ENCODE data around the gene RAB23.

Gene RAB23

GRCh38 chr6:57205550-57206328, 16.4 kb downstream of the RAB23 start:
- no peaks in the 10 kb centered on the region for H3K4me1 ChIP-seq (ENCODE audit: insufficient read depth, low read length, severe bottlenecking)
- no peaks in the 10 kb centered on the region for H3K36me3 ChIP-seq (ENCODE audit: insufficient read depth, low read length)
- no peak overlapping the region for H3K27ac ChIP-seq (ENCODE audit: low read depth, low read length, poor library complexity, severe bottlenecking)
- no peaks in the 10 kb centered on the region for H3K79me2 ChIP-seq (ENCODE audit: insufficient read depth, low read length)
- H3K9ac ChIP-seq (ENCODE audit: low read length), result no peak overlapping the region
- no peaks in the 10 kb centered on the region for H3K27me3 ChIP-seq (ENCODE audit: insufficient read depth, low read length)
- H3K9me2 ChIP-seq (ENCODE audit: low read depth, low read length), result no peaks in the 10 kb centered on the region
- no peak overlapping the region for H2AFZ ChIP-seq (ENCODE audit: low read length)
- H3K4me3 ChIP-seq (ENCODE audit: low read depth, low read length, poor library complexity, severe bottlenecking), result no peak overlapping the region
- no peak overlapping the region for H3K4me2 ChIP-seq (ENCODE audit: low read length)
- H3F3A ChIP-seq (ENCODE audit: insufficient read depth, low read length), result no peaks in the 10 kb centered on the region
- H4K20me1 ChIP-seq (ENCODE audit: insufficient read depth, low read length), result no peaks in the 10 kb centered on the region
- no peaks in the 10 kb centered on the region for H3K9me3 ChIP-seq (ENCODE audit: low read length)
- TF ChIP-seq EZH2 (IDR thresholded peaks at IDR 0.05; ENCODE audit: borderline replicate concordance, low read length) (no peak), CTCF (IDR thresholded peaks at IDR 0.05; ENCODE audit: low read length) (no peak)

- Histone ChIP-seq H4K20me1 (ENCODE audit: insufficient read depth, low read length) (no peaks in the 10 kb centered on the region), H3K9me2 (ENCODE audit: low read depth, low read length) (no peaks in the 10 kb centered on the region), H3K4me2 (ENCODE audit: low read length) (no peak overlapping the region), H3K27me3 (ENCODE audit: insufficient read depth, low read length) (no peaks in the 10 kb centered on the region), H3K4me3 (ENCODE audit: low read depth, low read length, poor library complexity, severe bottlenecking) (no peak overlapping the region), H3K79me2 (ENCODE audit: insufficient read depth, low read length) (no peaks in the 10 kb centered on the region), H3K36me3 (ENCODE audit: insufficient read depth, low read length) (no peaks in the 10 kb centered on the region), H3K4me1 (ENCODE audit: insufficient read depth, low read length, severe bottlenecking) (no peaks in the 10 kb centered on the region), H3F3A (ENCODE audit: insufficient read depth, low read length) (no peaks in the 10 kb centered on the region), H3K9ac (ENCODE audit: low read length) (no peak overlapping the region), H2AFZ (ENCODE audit: low read length) (no peak overlapping the region), H3K9me3 (ENCODE audit: low read length) (no peaks in the 10 kb centered on the region), H3K27ac (ENCODE audit: low read depth, low read length, poor library complexity, severe bottlenecking) (no peak overlapping the region)
- TF ChIP-seq EZH2 (IDR thresholded peaks at IDR 0.05; ENCODE audit: borderline replicate concordance, low read length), result no peak
- no peak for TF ChIP-seq CTCF (IDR thresholded peaks at IDR 0.05; ENCODE audit: low read length)
Measured at GRCh38 chr6:57201718-57202117, 20.4 kb downstream of the RAB23 start.

- Histone ChIP-seq H3K4me2 (ENCODE audit: low read length) (no peak overlapping the region), H3F3A (ENCODE audit: insufficient read depth, low read length) (no peaks in the 10 kb centered on the region), H3K36me3 (ENCODE audit: insufficient read depth, low read length) (no peaks in the 10 kb centered on the region), H3K27ac (ENCODE audit: low read depth, low read length, poor library complexity, severe bottlenecking) (no peak overlapping the region), H3K9me2 (ENCODE audit: low read depth, low read length) (no peaks in the 10 kb centered on the region), H3K27me3 (ENCODE audit: insufficient read depth, low read length) (no peaks in the 10 kb centered on the region), H3K9ac (ENCODE audit: low read length) (no peak overlapping the region), H3K4me3 (ENCODE audit: low read depth, low read length, poor library complexity, severe bottlenecking) (no peak overlapping the region), H3K79me2 (ENCODE audit: insufficient read depth, low read length) (no peaks in the 10 kb centered on the region), H4K20me1 (ENCODE audit: insufficient read depth, low read length) (no peaks in the 10 kb centered on the region), H3K4me1 (ENCODE audit: insufficient read depth, low read length, severe bottlenecking) (no peaks in the 10 kb centered on the region), H3K9me3 (ENCODE audit: low read length) (no peaks in the 10 kb centered on the region), H2AFZ (ENCODE audit: low read length) (no peak overlapping the region)
- TF ChIP-seq CTCF (IDR thresholded peaks at IDR 0.05; ENCODE audit: low read length), result no peak
- TF ChIP-seq EZH2 (IDR thresholded peaks at IDR 0.05; ENCODE audit: borderline replicate concordance, low read length), result no peak
Measured at GRCh38 chr6:57198926-57199636, 23.0 kb downstream of the RAB23 start.

All from OCI-LY1 (cell line).